Hepatocyte (in vitro differentiated cells): Measurements from ENCODE around the gene NSUN2. TPM values are rescaled to one million over a fixed set of nuclear protein-coding genes. Genes with fewer than 3 reads are reported as not detected.

Experiments
- DNase-seq: peaks from one replicate; pipeline ENCODE4 v3.0.0-alpha.2; 2016; ENCODE audit warnings: low spot score
- H2AFZ ChIP-seq: fragments of 200-600 bp; sonication (generic); 2 replicates; pipeline ENCODE4 v1.6.0; 2016; ENCODE audit warnings: antibody characterized with exemption, mild to moderate bottlenecking
- H3K27ac ChIP-seq: fragments of 200-600 bp; sonication (generic); 2 replicates; pipeline ENCODE4 v1.5.1; 2016; ENCODE audit warnings: mild to moderate bottlenecking
- H3K27me3 ChIP-seq: fragments of 200-600 bp; sonication (generic); 2 replicates; pipeline ENCODE4 v1.6.1; 2016
- H3K36me3 ChIP-seq: fragments of 200-600 bp; sonication (generic); replicated peaks from 2 replicates; pipeline ENCODE4 v1.5.1; 2016; ENCODE audit warnings: low read depth; ENCODE audit not compliant: insufficient read depth
- H3K4me1 ChIP-seq: fragments of 200-600 bp; sonication (generic); 2 replicates; pipeline ENCODE4 v1.5.1; 2016; ENCODE audit warnings: mild to moderate bottlenecking, moderate library complexity; ENCODE audit not compliant: insufficient read depth
- H3K4me2 ChIP-seq: fragments of 200-600 bp; sonication (generic); 2 replicates; pipeline ENCODE4 v1.6.0; 2016
- H3K4me3 ChIP-seq: fragments of 200-600 bp; sonication (generic); 2 replicates; pipeline ENCODE4 v1.5.1; 2016; ENCODE audit warnings: mild to moderate bottlenecking
- H3K79me2 ChIP-seq: fragments of 200-600 bp; sonication (generic); 2 replicates; pipeline ENCODE4 v1.6.0; 2017; ENCODE audit warnings: mild to moderate bottlenecking
- H3K9me2 ChIP-seq: fragments of 200-600 bp; sonication (generic); replicated peaks from 2 replicates; pipeline ENCODE4 v1.6.0; 2017; ENCODE audit warnings: mild to moderate bottlenecking; ENCODE audit not compliant: insufficient read depth
- H3K9me3 ChIP-seq: fragments of 200-600 bp; sonication (generic); 2 replicates; pipeline ENCODE4 v1.5.1; 2016; ENCODE audit warnings: low read depth, mild to moderate bottlenecking
- H4K20me1 ChIP-seq: fragments of 200-600 bp; sonication (generic); 2 replicates; pipeline ENCODE4 v1.6.0; 2016; ENCODE audit warnings: mild to moderate bottlenecking; ENCODE audit not compliant: insufficient read depth, poor library complexity, severe bottlenecking
- EZH2 ChIP-seq: fragments of 200-600 bp; sonication (generic); IDR thresholded peaks from 2 replicates; pipeline ENCODE4 v1.6.1; 2016; ENCODE audit warnings: antibody characterized with exemption, mild to moderate bottlenecking, borderline replicate concordance
- EZH2phosphoT487 ChIP-seq: fragments of 200-600 bp; sonication (generic); IDR thresholded peaks from one replicate; pipeline ENCODE4 v1.6.1; 2018; ENCODE audit warnings: antibody characterized with exemption, mild to moderate bottlenecking, low read depth, moderate library complexity; ENCODE audit not compliant: unreplicated experiment, severe bottlenecking
- WGBS: methylation state at CpG from one replicate; pipeline ENCODE4 v1.1.6; 2016; ENCODE audit warnings: low lambda C conversion rate; ENCODE audit errors: missing lambda C conversion rate; 5-methylcytosine and 5-hydroxymethylcytosine counted together
- polyA plus RNA-seq: library from polyadenylated mRNA; unstranded; fragments of >200 nt; fragmentation: Nextera tagmentation; extraction: Ambion mirVana; gene quantifications from 2 replicates; pipeline ENCODE4 v1.2.1, GENCODE V29; 2016
- total RNA-seq: library from RNA; depleted of rRNA; stranded (reverse); fragments of >200 nt; gene quantifications from 2 replicates; pipeline ENCODE4 v1.2.3, GENCODE V29; 2014
- TF ChIP-seq, protein P1 (sequence below): fragments of 200-600 bp; sonication (generic); IDR thresholded peaks from 2 replicates; pipeline ENCODE4 v1.5.1; 2016; ENCODE audit warnings: antibody characterized with exemption, mild to moderate bottlenecking; ENCODE audit not compliant: poor library complexity

The NSUN2 gene
- total and polyA plus RNA-seq, 2 experiments from 2014 or later = 34.8 to 43.0 TPM

DNA sequence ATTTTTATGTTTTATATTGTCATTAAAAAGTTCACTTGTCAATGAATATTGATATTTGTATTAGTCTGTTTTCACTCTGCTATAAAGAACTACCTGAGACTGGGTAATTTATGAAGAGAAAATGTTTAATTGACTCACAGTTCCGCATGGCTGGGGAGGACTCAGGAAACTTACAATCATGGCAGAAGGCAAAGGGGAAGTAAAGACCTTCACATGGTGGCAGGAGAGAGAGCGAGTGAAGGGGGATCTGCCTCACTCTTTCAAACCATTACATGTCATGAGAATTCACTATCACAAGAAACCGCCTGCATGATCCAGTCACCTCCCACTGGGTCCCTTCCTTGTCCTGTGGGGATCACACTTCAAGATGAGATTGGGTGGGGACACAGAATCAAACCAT, 27.8 kb upstream of the NSUN2 start:
- Histone ChIP-seq H3K36me3 (no peaks in the 10 kb centered on the region), H3K4me2 (no peak overlapping the region), H3K27me3 (no peaks in the 10 kb centered on the region), H4K20me1 (no peaks in the 10 kb centered on the region), H3K79me2 (no peaks in the 10 kb centered on the region), H3K27ac (no peak overlapping the region), H3K4me1 (no peaks in the 10 kb centered on the region), H2AFZ (no peak overlapping the region), H3K9me3 (peaks cover 5% of the 10 kb centered on the region), H3K9me2 (no peaks in the 10 kb centered on the region), H3K4me3 (no peak overlapping the region)
- DNase-seq = no peak
- TF ChIP-seq EZH2 (no peak), EZH2phosphoT487 (no peak)
- TF ChIP-seq, protein P1, sequence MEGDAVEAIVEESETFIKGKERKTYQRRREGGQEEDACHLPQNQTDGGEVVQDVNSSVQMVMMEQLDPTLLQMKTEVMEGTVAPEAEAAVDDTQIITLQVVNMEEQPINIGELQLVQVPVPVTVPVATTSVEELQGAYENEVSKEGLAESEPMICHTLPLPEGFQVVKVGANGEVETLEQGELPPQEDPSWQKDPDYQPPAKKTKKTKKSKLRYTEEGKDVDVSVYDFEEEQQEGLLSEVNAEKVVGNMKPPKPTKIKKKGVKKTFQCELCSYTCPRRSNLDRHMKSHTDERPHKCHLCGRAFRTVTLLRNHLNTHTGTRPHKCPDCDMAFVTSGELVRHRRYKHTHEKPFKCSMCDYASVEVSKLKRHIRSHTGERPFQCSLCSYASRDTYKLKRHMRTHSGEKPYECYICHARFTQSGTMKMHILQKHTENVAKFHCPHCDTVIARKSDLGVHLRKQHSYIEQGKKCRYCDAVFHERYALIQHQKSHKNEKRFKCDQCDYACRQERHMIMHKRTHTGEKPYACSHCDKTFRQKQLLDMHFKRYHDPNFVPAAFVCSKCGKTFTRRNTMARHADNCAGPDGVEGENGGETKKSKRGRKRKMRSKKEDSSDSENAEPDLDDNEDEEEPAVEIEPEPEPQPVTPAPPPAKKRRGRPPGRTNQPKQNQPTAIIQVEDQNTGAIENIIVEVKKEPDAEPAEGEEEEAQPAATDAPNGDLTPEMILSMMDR = no peak
- WGBS = 99% methylated on average over 3 of the region's 3 CpGs

DNA sequence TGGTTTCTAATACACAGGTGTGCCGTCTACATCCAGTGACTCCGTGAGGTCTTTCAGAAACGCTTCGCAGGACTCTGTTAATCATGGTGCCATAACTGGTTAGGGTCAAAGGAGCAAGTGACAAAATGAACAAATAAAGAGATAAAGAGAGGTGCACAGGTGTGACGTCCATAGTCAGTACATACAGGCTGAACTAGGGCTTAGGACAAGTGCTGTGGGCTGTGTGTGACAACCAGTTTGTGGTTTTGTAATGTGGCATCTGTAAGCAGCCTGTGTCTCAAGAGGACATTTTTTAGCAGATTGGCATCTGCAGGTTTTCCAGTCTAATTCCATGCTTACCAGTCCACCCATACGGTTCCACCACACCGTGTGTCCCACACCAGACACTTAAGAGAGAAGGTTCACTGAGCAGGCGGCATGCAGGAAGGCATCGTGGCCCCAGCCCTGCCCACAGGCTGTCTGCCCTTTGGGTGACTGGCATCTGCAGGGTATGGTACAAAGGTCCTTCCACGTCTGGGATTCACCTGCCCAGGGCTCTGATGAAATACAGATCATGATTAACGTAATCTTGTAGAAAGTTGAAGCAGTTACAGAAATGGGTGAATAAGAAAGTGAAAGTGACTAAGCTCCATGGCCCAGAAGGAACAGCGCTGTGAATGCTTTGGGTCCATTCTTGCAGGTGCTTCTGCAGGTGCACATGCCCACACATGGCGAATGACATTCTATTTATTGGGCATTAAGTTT, 27.3 kb upstream of the NSUN2 start:
- no peak for DNase-seq
- Histone ChIP-seq H3K4me3 (no peak overlapping the region), H3K4me1 (no peaks in the 10 kb centered on the region), H2AFZ (no peak overlapping the region), H3K27ac (no peak overlapping the region), H3K9me2 (no peaks in the 10 kb centered on the region), H3K9me3 (peaks cover 5% of the 10 kb centered on the region), H3K36me3 (no peaks in the 10 kb centered on the region), H3K79me2 (no peaks in the 10 kb centered on the region), H4K20me1 (no peaks in the 10 kb centered on the region), H3K27me3 (no peaks in the 10 kb centered on the region), H3K4me2 (no peak overlapping the region)
- 96% methylated on average over 13 of the region's 13 CpGs for WGBS
- no peak for TF ChIP-seq EZH2phosphoT487
- TF ChIP-seq, protein P1 = no peak
- TF ChIP-seq EZH2 = no peak

DNA sequence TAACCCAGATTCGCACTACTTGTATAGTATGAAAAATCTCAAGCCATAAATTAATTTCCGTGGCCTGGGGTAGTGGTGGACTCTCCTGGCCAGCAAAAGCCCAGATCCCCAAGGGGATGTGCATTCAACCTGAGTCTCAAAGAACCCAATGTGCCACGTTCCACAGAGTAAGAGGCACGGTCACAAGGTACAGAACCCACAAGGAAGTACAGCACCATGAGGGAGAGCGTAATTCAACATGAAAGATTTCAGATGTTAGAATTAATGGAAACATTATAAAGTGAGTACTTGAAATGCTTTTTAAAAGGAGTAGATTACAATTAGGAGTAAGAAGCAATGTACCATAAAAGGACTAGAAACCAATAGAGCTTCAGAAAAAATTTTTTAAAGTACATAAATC, 23.8 kb upstream of the NSUN2 start:
- H3K4me3 ChIP-seq = no peak overlapping the region
- no peaks in the 10 kb centered on the region for H3K9me2 ChIP-seq
- H3K4me1 ChIP-seq = no peaks in the 10 kb centered on the region
- TF ChIP-seq, protein P1 = no peak
- no peak for TF ChIP-seq EZH2phosphoT487
- TF ChIP-seq EZH2 = no peak
- no peak overlapping the region for H3K4me2 ChIP-seq
- no peak overlapping the region for H2AFZ ChIP-seq
- no peaks in the 10 kb centered on the region for H3K36me3 ChIP-seq
- H4K20me1 ChIP-seq = no peaks in the 10 kb centered on the region
- WGBS = 100% methylated on average over 5 of the region's 5 CpGs
- no peaks in the 10 kb centered on the region for H3K79me2 ChIP-seq
- no peak for DNase-seq
- no peak overlapping the region for H3K27ac ChIP-seq
- H3K9me3 ChIP-seq = peaks cover 5% of the 10 kb centered on the region
- no peaks in the 10 kb centered on the region for H3K27me3 ChIP-seq
